DOHH2 (cell line): Measurements from ENCODE around the gene ZPR1.

Source experiments
- EZH2phosphoT487 ChIP-seq: fragments of 200-600 bp; sonication (generic); IDR thresholded peaks from 2 replicates; pipeline ENCODE4 v1.6.1; 2017; ENCODE audit warnings: borderline replicate concordance, mild to moderate bottlenecking, antibody characterized with exemption, low read length, moderate library complexity, mixed read lengths
- TF ChIP-seq, protein P1 (sequence below): fragments of 200-600 bp; sonication (generic); IDR thresholded peaks from one replicate; pipeline ENCODE4 v1.5.1; 2014; ENCODE audit warnings: antibody characterized with exemption, mild to moderate bottlenecking, low read depth, low read length; ENCODE audit not compliant: poor library complexity, severe bottlenecking

DNA sequence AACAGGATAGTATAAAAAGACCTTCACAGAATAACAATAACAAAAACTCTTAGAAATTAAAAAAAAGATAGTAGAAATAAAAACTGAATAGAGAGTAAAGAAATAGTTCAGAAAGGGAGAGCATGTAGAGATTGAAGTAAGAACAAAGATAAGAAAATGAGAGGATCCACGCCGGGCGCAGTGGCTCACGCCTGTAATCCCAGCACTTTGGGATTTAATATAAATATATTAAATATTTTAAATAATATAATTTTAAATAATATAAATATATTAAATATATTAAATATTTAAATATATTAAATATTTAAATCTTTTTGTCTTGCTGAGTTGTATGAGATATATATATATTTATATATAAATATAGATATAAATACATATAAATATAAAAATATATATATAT, 24.3 kb upstream of the ZPR1 start:
- TF ChIP-seq, protein P1, sequence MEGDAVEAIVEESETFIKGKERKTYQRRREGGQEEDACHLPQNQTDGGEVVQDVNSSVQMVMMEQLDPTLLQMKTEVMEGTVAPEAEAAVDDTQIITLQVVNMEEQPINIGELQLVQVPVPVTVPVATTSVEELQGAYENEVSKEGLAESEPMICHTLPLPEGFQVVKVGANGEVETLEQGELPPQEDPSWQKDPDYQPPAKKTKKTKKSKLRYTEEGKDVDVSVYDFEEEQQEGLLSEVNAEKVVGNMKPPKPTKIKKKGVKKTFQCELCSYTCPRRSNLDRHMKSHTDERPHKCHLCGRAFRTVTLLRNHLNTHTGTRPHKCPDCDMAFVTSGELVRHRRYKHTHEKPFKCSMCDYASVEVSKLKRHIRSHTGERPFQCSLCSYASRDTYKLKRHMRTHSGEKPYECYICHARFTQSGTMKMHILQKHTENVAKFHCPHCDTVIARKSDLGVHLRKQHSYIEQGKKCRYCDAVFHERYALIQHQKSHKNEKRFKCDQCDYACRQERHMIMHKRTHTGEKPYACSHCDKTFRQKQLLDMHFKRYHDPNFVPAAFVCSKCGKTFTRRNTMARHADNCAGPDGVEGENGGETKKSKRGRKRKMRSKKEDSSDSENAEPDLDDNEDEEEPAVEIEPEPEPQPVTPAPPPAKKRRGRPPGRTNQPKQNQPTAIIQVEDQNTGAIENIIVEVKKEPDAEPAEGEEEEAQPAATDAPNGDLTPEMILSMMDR: no peak
- TF ChIP-seq EZH2phosphoT487: no peak
